Measurements from ENCODE around the gene PEA15.

The PEA15 gene

GRCh38 chr1:160222546-160222945 is 17.4 kb downstream of the PEA15 start:
- Histone ChIP-seq H3K27ac (replicated peaks) (no peak overlapping the region), H3K27me3 (ENCODE audit: insufficient read depth, poor library complexity, severe bottlenecking) (no peaks in the 10 kb centered on the region), H3K4me3 (replicated peaks; ENCODE audit: insufficient read depth, low read length) (no peak overlapping the region)
- no peak for DNase-seq (ENCODE audit: low read depth in 1 of 2, low spot score in 1 of 2)
- no peak for TF ChIP-seq REST (IDR thresholded peaks at IDR 0.05; ENCODE audit: insufficient replicate concordance, low read depth)
- TF ChIP-seq CTCF (IDR thresholded peaks at IDR 0.05; ENCODE audit: insufficient read depth, low read length) = no peak
- no peak for TF ChIP-seq SPI1 (IDR thresholded peaks at IDR 0.05; ENCODE audit: borderline replicate concordance, low read depth)
- TF ChIP-seq GABPA (IDR thresholded peaks at IDR 0.05; ENCODE audit: low read depth) = no peak
- TF ChIP-seq POLR2AphosphoS5 (IDR thresholded peaks at IDR 0.05; ENCODE audit: low read depth) = no peak

- H3K27ac ChIP-seq (replicated peaks) = no peak overlapping the region
- DNase-seq (ENCODE audit: low read depth in 1 of 2, low spot score in 1 of 2) = no peak
These were observed 19.4 kb downstream of the PEA15 start for GRCh38 chr1:160224606-160225005.

GRCh38 chr1:160225345-160225744 is 20.2 kb downstream of the PEA15 start:
- DNase-seq (ENCODE audit: low read depth in 1 of 2, low spot score in 1 of 2) = no peak
- H3K27ac ChIP-seq (replicated peaks) = no peak overlapping the region
- TF ChIP-seq POLR2AphosphoS5 (IDR thresholded peaks at IDR 0.05; ENCODE audit: low read depth) (no peak), REST (IDR thresholded peaks at IDR 0.05; ENCODE audit: insufficient replicate concordance, low read depth) (no peak), SPI1 (IDR thresholded peaks at IDR 0.05; ENCODE audit: borderline replicate concordance, low read depth) (no peak), CTCF (IDR thresholded peaks at IDR 0.05; ENCODE audit: insufficient read depth, low read length) (no peak), GABPA (IDR thresholded peaks at IDR 0.05; ENCODE audit: low read depth) (no peak)
- H3K27me3 ChIP-seq (ENCODE audit: insufficient read depth, poor library complexity, severe bottlenecking) = no peaks in the 10 kb centered on the region
- H3K4me3 ChIP-seq (replicated peaks; ENCODE audit: insufficient read depth, low read length) = no peak overlapping the region

More at GRCh38 chr1:160224606-160225005, 19.4 kb downstream of the PEA15 start:
- Histone ChIP-seq H3K4me3 (replicated peaks; ENCODE audit: insufficient read depth, low read length) (no peak overlapping the region), H3K27me3 (ENCODE audit: insufficient read depth, poor library complexity, severe bottlenecking) (no peaks in the 10 kb centered on the region)
- TF ChIP-seq POLR2AphosphoS5 (IDR thresholded peaks at IDR 0.05; ENCODE audit: low read depth) = no peak

GRCh38 chr1:160226623-160227022 is 21.4 kb downstream of the PEA15 start:
- no peaks in the 10 kb centered on the region for H3K27me3 ChIP-seq (ENCODE audit: insufficient read depth, poor library complexity, severe bottlenecking)
- no peak overlapping the region for H3K4me3 ChIP-seq (replicated peaks; ENCODE audit: insufficient read depth, low read length)
- no peak for DNase-seq (ENCODE audit: low read depth in 1 of 2, low spot score in 1 of 2)
- no peak overlapping the region for H3K27ac ChIP-seq (replicated peaks)
- TF ChIP-seq POLR2AphosphoS5 (IDR thresholded peaks at IDR 0.05; ENCODE audit: low read depth) = no peak
- TF ChIP-seq CTCF (IDR thresholded peaks at IDR 0.05; ENCODE audit: insufficient read depth, low read length) = no peak
- no peak for TF ChIP-seq GABPA (IDR thresholded peaks at IDR 0.05; ENCODE audit: low read depth)
- TF ChIP-seq REST (IDR thresholded peaks at IDR 0.05; ENCODE audit: insufficient replicate concordance, low read depth) = no peak
- no peak for TF ChIP-seq SPI1 (IDR thresholded peaks at IDR 0.05; ENCODE audit: borderline replicate concordance, low read depth)
